GM15510 (cell line): ENCODE measurements around the gene DEDD.

Source experiments
- POLR2A ChIP-seq: IDR thresholded peaks from 3 replicates; pipeline ENCODE4 v1.6.1; 2011; ENCODE audit warnings: borderline replicate concordance; ENCODE audit not compliant: insufficient read length; ENCODE audit errors: extremely low read depth

Gene DEDD

DNA sequence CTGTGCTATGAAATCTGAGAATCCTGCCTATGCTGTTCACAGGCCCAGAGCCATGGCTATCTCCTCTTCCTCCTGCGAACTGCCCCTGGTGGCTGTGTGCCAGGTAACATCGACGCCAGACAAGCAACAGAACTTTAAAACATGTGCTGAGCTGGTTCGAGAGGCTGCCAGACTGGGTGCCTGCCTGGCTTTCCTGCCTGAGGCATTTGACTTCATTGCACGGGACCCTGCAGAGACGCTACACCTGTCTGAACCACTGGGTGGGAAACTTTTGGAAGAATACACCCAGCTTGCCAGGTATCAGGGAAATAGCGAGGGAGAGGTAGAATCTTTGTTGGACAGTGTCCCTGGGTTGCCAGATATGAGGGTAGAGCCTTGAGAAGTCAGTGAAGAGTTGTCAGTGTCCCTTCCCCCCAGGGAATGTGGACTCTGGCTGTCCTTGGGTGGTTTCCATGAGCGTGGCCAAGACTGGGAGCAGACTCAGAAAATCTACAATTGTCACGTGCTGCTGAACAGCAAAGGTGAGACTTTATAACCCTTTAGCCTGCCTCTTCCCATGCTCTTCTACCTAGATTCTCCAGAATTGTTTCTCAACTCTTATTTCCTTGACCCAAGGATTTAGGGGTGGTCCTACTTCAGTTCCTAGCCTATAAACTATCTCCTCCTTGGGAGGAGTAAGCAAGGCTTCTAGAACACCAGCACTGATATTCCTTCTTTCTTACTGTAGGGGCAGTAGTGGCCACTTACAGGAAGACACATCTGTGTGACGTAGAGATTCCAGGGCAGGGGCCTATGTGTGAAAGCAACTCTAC is 13.2 kb downstream of the DEDD start:
- TF ChIP-seq POLR2A, result no peak

DNA sequence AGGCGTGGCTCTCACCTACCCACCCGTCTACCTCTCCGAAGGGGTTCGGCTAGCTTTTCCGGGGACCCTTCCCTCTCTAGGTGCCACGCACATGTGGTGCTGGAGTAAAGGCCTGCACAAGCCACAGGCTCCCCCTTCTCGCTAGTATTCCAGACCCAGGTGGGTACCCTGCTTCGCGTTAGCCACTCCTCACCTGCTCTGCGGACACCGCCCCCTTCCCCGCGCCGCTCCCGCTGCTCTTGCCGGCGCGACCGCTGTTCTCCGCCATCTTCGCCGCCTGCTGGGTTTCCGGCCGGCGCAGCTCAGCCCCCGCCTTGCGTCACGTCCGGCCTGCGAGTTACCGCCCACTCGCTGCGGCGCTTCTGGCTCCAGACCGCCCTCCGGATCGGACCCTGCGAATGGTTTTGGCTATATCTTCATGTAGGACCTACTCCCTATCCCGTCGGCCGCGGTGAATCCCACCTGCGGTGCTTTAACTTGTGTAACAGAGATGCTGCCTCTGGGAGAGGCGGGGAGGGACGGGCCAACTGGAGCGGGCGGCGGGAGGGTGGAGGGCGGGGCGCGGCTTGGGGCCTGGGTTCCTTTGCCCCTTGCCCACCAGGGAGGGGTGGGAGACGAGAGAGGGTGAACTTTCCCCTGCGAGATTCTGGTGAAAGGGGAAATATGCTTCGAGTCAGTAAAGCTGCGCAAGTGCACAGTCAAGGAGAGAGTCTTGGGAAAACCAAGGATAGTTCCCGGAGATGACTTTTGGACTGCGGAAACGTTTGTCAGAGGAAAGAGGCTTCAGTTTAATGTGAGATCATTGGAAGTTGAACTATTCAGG is 14.5 kb downstream of the DEDD start, which contains the start of the genes NIT1 and PFDN2:
NIT1 (plus strand) TSS at position 347 of the 823 bp plus-strand sequence; CDS start at position 419, 72 bp downstream.
PFDN2 (minus strand) TSS at position 279 of the 823 bp plus-strand sequence; CDS start at position 268, 11 bp downstream.
- peak; percentile 94 for TF ChIP-seq POLR2A

DNA sequence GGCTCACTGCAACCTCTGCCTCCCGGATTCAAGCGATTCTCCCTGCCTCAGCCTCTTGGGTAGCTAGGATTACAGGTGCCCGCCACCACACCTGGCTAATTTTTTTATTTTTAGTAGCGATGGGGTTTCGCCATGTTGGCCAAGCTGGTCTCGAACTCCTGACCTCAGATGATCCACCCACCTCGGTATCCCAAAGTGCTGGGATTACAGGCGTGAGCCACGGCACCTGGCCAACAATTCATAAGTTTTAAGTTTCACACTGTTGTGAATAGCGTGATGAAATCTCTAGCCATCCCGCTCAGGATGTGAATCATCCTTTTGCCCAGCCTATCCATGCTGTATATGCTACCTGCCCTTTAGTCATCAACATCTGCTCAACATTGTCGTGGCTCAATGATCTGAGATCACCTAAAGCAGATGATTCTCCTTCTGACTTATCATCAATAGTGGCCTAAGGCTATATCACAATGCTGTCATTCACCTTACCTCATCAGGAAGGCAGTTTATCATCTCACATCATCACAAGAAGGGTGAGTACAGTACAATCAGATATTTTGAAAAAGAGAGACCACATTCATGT is 17.2 kb downstream of the DEDD start:
- no peak for TF ChIP-seq POLR2A

DNA sequence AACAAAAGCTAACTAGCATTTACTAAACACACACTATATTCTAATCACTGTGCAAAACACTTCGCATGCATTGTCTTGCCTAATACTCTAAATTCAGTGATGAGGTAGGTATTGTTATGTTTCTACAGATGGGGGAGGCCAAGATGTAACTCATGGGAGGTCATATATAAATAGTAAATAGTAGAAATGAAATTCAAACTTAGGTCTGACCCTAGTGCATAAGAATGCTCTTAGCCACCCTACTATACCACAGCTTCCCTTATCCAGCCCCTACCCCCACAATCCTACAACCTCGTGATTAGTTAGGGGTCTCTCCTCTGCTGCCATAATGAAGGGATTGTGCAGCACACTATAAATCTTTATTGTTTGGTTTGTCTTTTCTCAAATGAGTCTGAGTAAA is 17.9 kb downstream of the DEDD start:
- TF ChIP-seq POLR2A, result no peak

DNA sequence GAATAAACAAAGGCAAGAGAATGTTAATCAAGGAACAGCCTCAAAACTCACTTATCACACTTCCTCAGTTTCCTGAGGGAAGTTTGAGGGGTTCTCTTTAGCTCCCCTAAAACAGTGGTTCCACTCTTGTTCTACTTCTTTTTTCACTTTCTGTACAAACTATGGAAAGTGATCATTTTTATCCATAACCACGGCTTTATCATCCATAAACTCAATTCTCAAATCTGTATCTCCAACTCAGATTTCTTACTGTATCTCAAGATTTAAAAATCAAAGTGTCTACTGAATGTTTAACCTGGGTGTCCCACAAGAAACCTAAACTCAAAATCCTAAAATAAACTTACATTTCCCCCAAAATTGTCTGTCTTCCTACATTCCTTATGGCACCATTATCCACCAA is 18.6 kb downstream of the DEDD start:
- no peak for TF ChIP-seq POLR2A

DNA sequence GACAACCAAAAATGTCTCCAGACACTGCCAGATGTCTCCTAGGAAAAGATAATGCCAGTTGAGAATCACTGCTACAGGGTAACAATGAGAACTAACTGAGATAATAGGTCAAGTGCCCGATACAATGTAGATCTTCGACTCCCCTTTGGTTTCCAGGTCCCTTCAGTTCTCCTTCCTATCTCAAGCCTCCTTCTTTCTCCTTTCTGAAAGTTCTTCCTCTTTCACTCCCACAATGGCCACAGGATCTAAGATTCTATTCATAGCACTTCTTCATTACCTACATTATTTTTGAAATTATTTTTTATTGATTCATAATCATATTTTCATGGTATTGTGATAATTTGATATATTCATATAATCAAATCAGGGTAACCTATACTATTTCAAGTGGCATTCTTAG is 20.9 kb downstream of the DEDD start:
- TF ChIP-seq POLR2A, result no peak

DNA sequence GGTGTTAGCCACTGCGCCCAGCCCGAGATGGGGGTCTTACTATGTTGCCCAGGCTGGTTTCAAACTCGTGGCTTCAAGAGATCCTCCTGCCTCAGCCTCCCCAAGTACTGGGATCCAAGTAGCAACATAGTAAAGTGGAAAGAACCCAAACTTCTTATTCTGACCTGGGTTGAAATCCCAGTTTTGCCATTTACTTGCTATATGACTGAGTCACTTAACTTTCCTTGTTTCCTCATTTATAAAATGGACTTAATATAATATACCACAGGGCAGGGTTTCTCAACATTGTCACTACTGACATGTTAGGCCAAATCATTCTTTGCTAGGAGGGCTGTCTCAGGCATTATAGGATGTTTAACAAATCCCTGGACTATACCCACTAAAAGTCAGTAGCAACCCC is 21.4 kb downstream of the DEDD start:
- no peak for TF ChIP-seq POLR2A

DNA sequence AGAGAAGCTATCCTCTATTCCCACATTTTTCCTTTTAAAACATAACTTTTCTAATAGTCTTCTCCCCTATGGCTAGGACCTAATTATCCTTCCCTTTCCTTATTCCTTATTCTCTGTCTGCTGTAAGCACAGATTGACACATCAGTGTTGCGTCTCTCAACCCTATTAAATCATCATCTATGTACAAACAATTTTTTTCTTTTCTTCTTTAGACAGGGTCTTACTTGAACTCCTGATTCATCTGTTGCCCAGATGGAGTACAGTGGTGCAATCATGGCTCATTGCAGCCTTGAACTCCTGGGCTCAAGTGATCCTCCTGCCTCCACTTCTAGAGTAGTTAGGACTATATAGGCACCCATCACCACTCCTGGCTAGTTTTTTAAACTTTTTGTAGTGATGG is 26.0 kb downstream of the DEDD start:
- no peak for TF ChIP-seq POLR2A

DNA sequence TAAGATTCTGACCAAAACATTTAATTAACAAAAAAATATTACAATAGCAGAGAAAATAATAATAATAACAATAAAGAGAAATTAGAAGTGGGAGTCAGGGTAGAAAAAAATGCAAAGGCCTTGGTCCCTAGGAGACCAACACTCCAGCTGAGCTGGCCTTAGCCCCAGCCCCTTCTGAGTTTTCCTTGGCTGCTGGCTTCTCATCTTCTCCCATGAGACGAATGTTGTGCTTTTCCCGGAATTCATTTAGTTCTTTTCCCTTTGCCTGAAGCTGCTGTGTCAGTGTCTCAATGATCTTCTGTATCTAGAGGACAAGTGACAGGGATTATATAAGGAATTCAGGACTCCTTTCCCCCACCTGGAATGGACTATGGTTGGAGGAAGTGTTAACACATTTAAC is 31.9 kb downstream of the DEDD start:
- no peak for TF ChIP-seq POLR2A

DNA sequence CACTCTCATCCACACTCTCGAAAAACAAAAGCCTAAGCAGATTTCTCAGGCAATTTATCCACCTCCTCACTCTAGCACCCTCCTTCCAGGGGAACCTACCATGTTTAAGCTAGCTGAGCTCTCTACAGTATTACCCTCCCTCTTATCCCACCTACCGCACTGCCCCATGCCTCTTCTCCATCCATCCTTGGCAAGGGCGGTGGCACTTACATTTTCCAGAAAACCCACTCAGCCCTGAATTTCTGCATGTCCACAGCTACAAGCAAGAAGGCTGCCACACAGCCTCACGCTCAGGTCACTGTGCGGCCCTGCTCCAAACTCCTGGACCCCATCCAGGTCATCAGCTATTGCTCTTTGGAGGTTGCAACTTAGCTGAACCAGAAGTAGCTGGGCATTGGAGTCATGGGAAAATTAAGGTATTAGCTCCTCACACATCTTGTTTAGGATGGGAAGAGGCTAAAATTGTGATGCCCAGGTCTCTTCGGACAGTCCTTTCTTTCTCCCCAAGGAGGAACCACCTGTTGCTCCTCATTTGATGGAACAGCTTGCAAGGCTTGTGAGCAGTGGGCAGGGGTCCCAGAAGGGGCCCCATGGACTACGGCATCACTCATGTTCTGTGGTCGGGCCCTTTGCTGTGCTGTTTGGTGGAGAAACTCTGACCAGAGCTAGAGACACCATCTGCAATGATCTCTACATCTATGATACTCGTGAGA is 33.2 kb downstream of the DEDD start:
- no peak for TF ChIP-seq POLR2A

DNA sequence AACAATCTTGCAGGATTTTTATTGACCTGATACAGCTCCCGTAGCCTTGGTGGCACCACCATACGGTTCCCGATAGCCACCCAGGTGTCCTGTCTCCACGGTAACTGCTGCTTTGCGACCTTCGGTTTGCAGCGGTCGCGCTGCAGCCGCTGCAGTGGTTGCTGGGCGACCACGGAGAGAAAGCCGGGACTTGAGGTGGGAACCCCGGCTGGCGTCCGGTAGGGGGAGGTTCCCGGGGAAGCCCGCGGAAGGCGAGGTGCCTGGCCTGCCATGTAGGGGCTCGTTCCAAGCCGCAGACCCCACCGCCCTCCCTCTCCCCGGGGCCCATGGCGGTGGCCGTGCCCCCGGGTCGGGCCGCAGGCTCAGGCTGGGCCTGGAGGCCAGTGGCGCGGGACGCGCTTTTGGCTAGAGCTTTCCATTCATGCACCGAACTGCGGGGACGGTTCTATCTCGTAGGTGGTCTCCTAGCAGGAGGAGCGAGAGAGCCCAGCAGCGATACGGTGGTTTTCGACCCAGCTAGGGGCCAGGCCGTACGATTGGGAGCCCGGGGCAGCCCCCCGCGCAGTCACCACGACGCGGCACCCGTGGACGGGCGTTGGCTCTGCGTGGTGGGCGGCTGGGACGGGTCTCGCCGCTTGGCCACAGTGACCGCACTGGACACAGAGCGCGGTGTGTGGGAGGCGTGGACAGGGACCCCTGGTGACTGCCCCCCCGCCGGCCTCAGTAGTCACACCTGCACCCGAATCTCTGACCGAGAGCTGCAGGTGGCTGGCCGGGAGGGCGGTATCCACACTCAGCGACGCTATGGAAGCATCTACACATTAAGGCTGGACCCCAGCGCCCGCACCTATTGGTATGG is 34.0 kb downstream of the DEDD start, which contains the start of gene KLHDC9:
KLHDC9 (plus strand) TSS at position 152 of the 859 bp plus-strand sequence; CDS start at position 327, 175 bp downstream.
- TF ChIP-seq POLR2A, result peak; percentile 25

DNA sequence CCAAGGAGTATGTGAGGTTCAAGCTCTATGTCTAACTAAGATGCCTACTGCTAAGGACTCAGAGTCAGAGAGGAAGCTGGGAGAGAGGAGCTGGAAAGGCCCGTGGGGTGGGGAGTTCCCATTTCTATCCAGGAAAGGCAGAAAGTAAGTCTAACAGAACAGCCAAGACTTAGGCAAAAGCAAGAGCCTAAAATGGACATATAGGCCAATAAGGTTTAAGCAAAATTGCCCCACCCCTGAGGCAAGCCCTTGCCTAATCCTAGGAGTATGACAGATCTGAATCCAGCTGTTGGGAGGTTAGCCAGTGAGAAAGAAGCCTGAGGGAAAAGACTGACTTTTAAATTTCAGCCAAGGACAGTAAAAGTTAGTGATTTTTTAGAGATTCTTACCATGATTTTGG is 35.9 kb downstream of the DEDD start:
- TF ChIP-seq POLR2A, result no peak

DNA sequence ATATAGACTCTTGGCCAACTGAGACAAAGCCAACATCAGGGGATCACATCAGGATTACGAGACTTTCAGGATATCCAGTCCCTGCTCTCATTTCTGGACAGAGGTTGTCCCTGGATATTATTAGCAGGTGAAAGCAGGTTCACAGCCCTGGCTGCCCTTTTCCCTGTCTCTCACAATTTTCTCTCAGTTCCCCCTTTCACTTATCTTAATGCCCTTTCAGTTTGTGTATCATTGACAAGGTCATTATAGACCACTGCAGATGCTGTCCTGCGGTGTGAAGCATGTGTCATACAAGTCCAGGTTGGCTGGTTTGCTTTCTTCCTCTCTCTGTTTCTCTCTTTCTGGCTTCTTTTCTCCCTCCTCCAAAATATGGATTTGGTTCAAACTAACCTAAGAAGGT is 36.5 kb downstream of the DEDD start:
- no peak for TF ChIP-seq POLR2A

DNA sequence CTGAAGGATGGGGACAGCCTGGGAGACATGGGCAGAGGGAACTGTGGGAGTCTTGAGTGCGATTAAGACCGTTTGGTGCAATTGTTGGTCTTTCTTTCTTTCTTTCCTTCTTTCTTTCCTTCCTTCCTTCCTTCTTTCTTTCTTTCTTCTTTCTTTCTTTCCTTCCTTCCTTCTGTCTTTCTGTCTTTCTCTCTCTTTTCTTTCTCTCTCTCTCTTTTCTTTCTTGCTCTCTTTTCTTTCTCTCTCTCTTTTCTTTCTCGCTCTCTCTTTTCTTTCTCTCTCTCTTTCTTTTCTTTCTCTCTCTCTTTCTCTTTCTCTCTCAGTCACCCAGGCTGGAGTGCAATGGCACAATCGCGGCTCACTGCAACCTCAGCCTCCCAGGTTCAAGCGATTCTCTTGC is 37.2 kb downstream of the DEDD start:
- TF ChIP-seq POLR2A, result no peak

DNA sequence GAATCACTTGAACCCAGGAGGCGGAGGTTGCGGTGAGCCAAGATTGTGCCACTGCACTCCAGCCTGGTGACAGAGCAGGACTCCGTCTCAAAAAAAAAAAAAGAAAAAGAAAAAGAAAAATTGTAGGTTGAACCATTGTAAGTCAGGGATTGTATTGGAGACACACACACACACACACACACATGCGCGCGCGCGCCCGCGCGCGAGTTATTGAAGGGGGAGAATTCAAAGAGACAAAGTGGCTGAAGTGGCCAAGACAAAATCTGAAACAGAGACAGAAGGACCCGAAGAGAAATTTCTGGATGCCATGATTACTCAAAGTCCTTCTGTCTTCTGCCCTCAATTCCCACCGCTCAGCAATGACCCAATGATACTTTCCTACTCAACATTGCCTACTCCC is 38.0 kb downstream of the DEDD start:
- no peak for TF ChIP-seq POLR2A

DNA sequence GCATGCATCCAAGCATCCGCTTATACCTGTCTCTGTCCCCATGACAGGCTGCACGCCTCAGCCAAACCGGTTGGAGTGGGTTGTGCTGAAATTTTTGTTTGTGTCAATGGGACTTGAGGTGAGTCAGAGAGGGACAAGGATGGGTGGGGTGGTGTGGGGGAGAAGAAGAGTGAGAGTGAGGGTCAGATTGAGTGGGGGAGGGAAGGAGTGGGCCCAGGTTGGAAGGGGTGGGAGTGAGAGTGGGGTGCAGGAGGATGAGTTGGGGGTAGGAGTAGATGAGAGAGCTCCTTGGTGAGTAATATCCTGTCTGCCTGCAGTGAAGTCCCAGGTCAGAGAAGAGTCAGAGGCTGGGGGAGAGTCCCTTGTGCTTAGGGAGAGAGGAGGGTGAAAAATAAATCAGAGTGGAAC is 39.8 kb downstream of the DEDD start:
- no peak for TF ChIP-seq POLR2A
